Hepatocyte (in vitro differentiated cells): ENCODE results near the gene MCM6. TPM values are rescaled to one million over a fixed set of nuclear protein-coding genes. Genes with fewer than 3 reads are reported as not detected.

Experiments used
- DNase-seq: peaks from one replicate; pipeline ENCODE4 v3.0.0-alpha.2; 2016; ENCODE audit warnings: low spot score
- H2AFZ ChIP-seq: fragments of 200-600 bp; sonication (generic); 2 replicates; pipeline ENCODE4 v1.6.0; 2016; ENCODE audit warnings: antibody characterized with exemption, mild to moderate bottlenecking
- H3K27ac ChIP-seq: fragments of 200-600 bp; sonication (generic); 2 replicates; pipeline ENCODE4 v1.5.1; 2016; ENCODE audit warnings: mild to moderate bottlenecking
- H3K27me3 ChIP-seq: fragments of 200-600 bp; sonication (generic); 2 replicates; pipeline ENCODE4 v1.6.1; 2016
- H3K36me3 ChIP-seq: fragments of 200-600 bp; sonication (generic); replicated peaks from 2 replicates; pipeline ENCODE4 v1.5.1; 2016; ENCODE audit warnings: low read depth; ENCODE audit not compliant: insufficient read depth
- H3K4me1 ChIP-seq: fragments of 200-600 bp; sonication (generic); 2 replicates; pipeline ENCODE4 v1.5.1; 2016; ENCODE audit warnings: mild to moderate bottlenecking, moderate library complexity; ENCODE audit not compliant: insufficient read depth
- H3K4me2 ChIP-seq: fragments of 200-600 bp; sonication (generic); 2 replicates; pipeline ENCODE4 v1.6.0; 2016
- H3K4me3 ChIP-seq: fragments of 200-600 bp; sonication (generic); 2 replicates; pipeline ENCODE4 v1.5.1; 2016; ENCODE audit warnings: mild to moderate bottlenecking
- H3K79me2 ChIP-seq: fragments of 200-600 bp; sonication (generic); 2 replicates; pipeline ENCODE4 v1.6.0; 2017; ENCODE audit warnings: mild to moderate bottlenecking
- H3K9me2 ChIP-seq: fragments of 200-600 bp; sonication (generic); replicated peaks from 2 replicates; pipeline ENCODE4 v1.6.0; 2017; ENCODE audit warnings: mild to moderate bottlenecking; ENCODE audit not compliant: insufficient read depth
- H3K9me3 ChIP-seq: fragments of 200-600 bp; sonication (generic); 2 replicates; pipeline ENCODE4 v1.5.1; 2016; ENCODE audit warnings: low read depth, mild to moderate bottlenecking
- H4K20me1 ChIP-seq: fragments of 200-600 bp; sonication (generic); 2 replicates; pipeline ENCODE4 v1.6.0; 2016; ENCODE audit warnings: mild to moderate bottlenecking; ENCODE audit not compliant: insufficient read depth, poor library complexity, severe bottlenecking
- CTCF ChIP-seq: fragments of 200-600 bp; sonication (generic); IDR thresholded peaks from 2 replicates; pipeline ENCODE4 v1.5.1; 2016; ENCODE audit warnings: antibody characterized with exemption, mild to moderate bottlenecking; ENCODE audit not compliant: poor library complexity
- EZH2 ChIP-seq: fragments of 200-600 bp; sonication (generic); IDR thresholded peaks from 2 replicates; pipeline ENCODE4 v1.6.1; 2016; ENCODE audit warnings: antibody characterized with exemption, mild to moderate bottlenecking, borderline replicate concordance
- EZH2phosphoT487 ChIP-seq: fragments of 200-600 bp; sonication (generic); IDR thresholded peaks from one replicate; pipeline ENCODE4 v1.6.1; 2018; ENCODE audit warnings: antibody characterized with exemption, mild to moderate bottlenecking, low read depth, moderate library complexity; ENCODE audit not compliant: unreplicated experiment, severe bottlenecking
- WGBS: methylation state at CpG from one replicate; pipeline ENCODE4 v1.1.6; 2016; ENCODE audit warnings: low lambda C conversion rate; ENCODE audit errors: missing lambda C conversion rate; 5-methylcytosine and 5-hydroxymethylcytosine counted together
- polyA plus RNA-seq: library from polyadenylated mRNA; unstranded; fragments of >200 nt; fragmentation: Nextera tagmentation; extraction: Ambion mirVana; gene quantifications from 2 replicates; pipeline ENCODE4 v1.2.1, GENCODE V29; 2016
- total RNA-seq: library from RNA; depleted of rRNA; stranded (reverse); fragments of >200 nt; gene quantifications from 2 replicates; pipeline ENCODE4 v1.2.3, GENCODE V29; 2014

The MCM6 gene
- total and polyA plus RNA-seq, 2 experiments from 2014 or later, result 8.3 to 17.9 TPM

- H3K4me2 ChIP-seq, result no peak overlapping the region
- no peaks in the 10 kb centered on the region for H3K4me1 ChIP-seq
- no peaks in the 10 kb centered on the region for H3K27me3 ChIP-seq
- H3K79me2 ChIP-seq, result no peaks in the 10 kb centered on the region
- H4K20me1 ChIP-seq, result no peaks in the 10 kb centered on the region
- no peaks in the 10 kb centered on the region for H3K36me3 ChIP-seq
- H3K9me3 ChIP-seq, result no peaks in the 10 kb centered on the region
- H3K27ac ChIP-seq, result no peak overlapping the region
- 91% methylated on average over 9 of the region's 9 CpGs for WGBS
- no peak for TF ChIP-seq EZH2
- no peak for TF ChIP-seq EZH2phosphoT487
- TF ChIP-seq CTCF, result no peak
- DNase-seq, result no peak
- no peaks in the 10 kb centered on the region for H3K9me2 ChIP-seq
- H3K4me3 ChIP-seq, result no peak overlapping the region
- H2AFZ ChIP-seq, result no peak overlapping the region
Measured at GRCh38 chr2:135825131-135825530, 51.1 kb downstream of the MCM6 start.

DNA sequence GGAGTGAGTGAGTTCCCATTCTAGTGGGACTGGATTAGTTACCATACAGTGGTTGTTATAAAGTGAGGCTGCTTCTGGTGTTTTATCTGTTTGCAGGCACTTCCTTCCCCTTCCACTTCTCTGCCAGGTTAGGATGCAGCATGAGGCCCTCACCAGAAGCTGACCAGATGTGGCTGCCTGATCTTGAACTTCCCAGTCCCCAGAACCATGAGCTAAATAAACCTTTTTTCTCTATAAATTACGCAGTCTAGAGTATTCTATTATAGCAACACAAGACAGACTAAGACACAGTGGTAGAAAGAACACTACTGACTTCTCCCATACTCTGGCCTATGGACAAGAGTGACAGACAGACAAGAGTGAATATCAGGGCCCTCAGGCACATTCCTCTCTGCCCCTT, 53.4 kb downstream of the MCM6 start:
- 86% methylated on average over 1 of the region's 1 CpG for WGBS
- Histone ChIP-seq H3K36me3 (no peaks in the 10 kb centered on the region), H2AFZ (no peak overlapping the region), H3K9me3 (no peaks in the 10 kb centered on the region), H3K27me3 (no peaks in the 10 kb centered on the region), H3K4me1 (no peaks in the 10 kb centered on the region), H3K79me2 (no peaks in the 10 kb centered on the region), H3K9me2 (no peaks in the 10 kb centered on the region), H3K4me3 (no peak overlapping the region), H3K27ac (no peak overlapping the region), H3K4me2 (no peak overlapping the region), H4K20me1 (no peaks in the 10 kb centered on the region)
- no peak for DNase-seq
- TF ChIP-seq EZH2 (no peak), EZH2phosphoT487 (no peak), CTCF (no peak)

GRCh38 chr2:135821190-135821589, 55.1 kb downstream of the MCM6 start:
- Histone ChIP-seq H3K4me2 (no peak overlapping the region), H2AFZ (no peak overlapping the region), H3K9me3 (no peaks in the 10 kb centered on the region), H4K20me1 (no peaks in the 10 kb centered on the region), H3K36me3 (no peaks in the 10 kb centered on the region), H3K79me2 (no peaks in the 10 kb centered on the region), H3K9me2 (no peaks in the 10 kb centered on the region), H3K27me3 (no peaks in the 10 kb centered on the region), H3K27ac (no peak overlapping the region), H3K4me3 (no peak overlapping the region), H3K4me1 (no peaks in the 10 kb centered on the region)
- TF ChIP-seq CTCF, result no peak
- no peak for TF ChIP-seq EZH2phosphoT487
- no peak for TF ChIP-seq EZH2
- no peak for DNase-seq
- 96% methylated on average over 2 of the region's 2 CpGs for WGBS

GRCh38 chr2:135820003-135820618, 56.1 kb downstream of the MCM6 start:
- Histone ChIP-seq H3K4me2 (no peak overlapping the region), H3K4me1 (no peaks in the 10 kb centered on the region), H3K36me3 (no peaks in the 10 kb centered on the region), H4K20me1 (no peaks in the 10 kb centered on the region), H3K9me3 (no peaks in the 10 kb centered on the region), H3K4me3 (no peak overlapping the region), H3K9me2 (no peaks in the 10 kb centered on the region), H3K79me2 (no peaks in the 10 kb centered on the region), H3K27ac (no peak overlapping the region), H3K27me3 (no peaks in the 10 kb centered on the region), H2AFZ (no peak overlapping the region)
- WGBS, result 74% methylated on average over 9 of the region's 9 CpGs
- TF ChIP-seq EZH2 (no peak), EZH2phosphoT487 (no peak), CTCF (no peak)
- DNase-seq, result no peak
